Stomach (tissue), 9 donors: ENCODE data around the gene SCN8A. TPM values are rescaled to one million over a fixed set of nuclear protein-coding genes. Genes with fewer than 3 reads are reported as not detected.

Experiments used
- DNase-seq, 2 donors: peaks; one replicate each; pipeline versions ENCODE4 v3.0.0 to v3.0.0-alpha.2; 2013 to 2019
- H3K27ac ChIP-seq, 5 donors: fragments of 200-600 bp in 4 of 5; sonication (generic) in 4 of 5; one replicate each; pipeline ENCODE4 v1.5.1; 2013 to 2019; ENCODE audit warnings: mild to moderate bottlenecking in 1 of 5, moderate library complexity in 1 of 5
- H3K27me3 ChIP-seq, 3 donors: fragments of 200-600 bp; sonication (generic); one replicate each; pipeline ENCODE4 v1.5.1; 2017 to 2019; ENCODE audit warnings: mixed run types in 1 of 3
- H3K36me3 ChIP-seq, 4 donors: fragments of 200-600 bp; sonication (generic); 1 replicate in 3 of 4; 2 replicates in 1 of 4; pipeline ENCODE4 v1.5.1; 2016 to 2019
- H3K4me1 ChIP-seq, 4 donors: fragments of 200-600 bp; sonication (generic); one replicate each; pipeline ENCODE4 v1.5.1; 2016 to 2019
- H3K4me3 ChIP-seq, 4 donors: fragments of 200-600 bp; sonication (generic) in 3 of 4; one replicate each; pipeline ENCODE4 v1.5.1; 2016 to 2019; ENCODE audit warnings: mild to moderate bottlenecking in 1 of 4
- H3K9me3 ChIP-seq, 4 donors: fragments of 200-600 bp; sonication (generic); one replicate each; pipeline ENCODE4 v1.5.1; 2016 to 2019
- CTCF ChIP-seq, 7 experiments: fragments of 450-650 bp in 4 of 7; fragments of 200-600 bp in 3 of 7; sonication (generic) in 3 of 7; IDR thresholded peaks; one replicate each; pipeline ENCODE4 v1.5.1; 2016 to 2019; ENCODE audit warnings: antibody characterized with exemption in 7 of 7, control low read depth in 2 of 7, mild to moderate bottlenecking in 1 of 7
- EP300 ChIP-seq: sonication (generic); formaldehyde crosslinking; IDR thresholded peaks from one replicate; pipeline ENCODE4 v1.6.1; 2017; ENCODE audit warnings: antibody characterized with exemption
- POLR2A ChIP-seq, 4 donors: fragments of 450-650 bp; IDR thresholded peaks; one replicate each; pipeline ENCODE4 v1.6.1; 2016; ENCODE audit warnings: antibody characterized with exemption in 4 of 4, control low read depth in 2 of 4, mild to moderate bottlenecking in 1 of 4, moderate library complexity in 1 of 4
- POLR2AphosphoS5 ChIP-seq, 3 donors: sonication (generic); formaldehyde crosslinking; IDR thresholded peaks; one replicate each; pipeline ENCODE4 v1.6.1; 2016; ENCODE audit warnings: antibody characterized with exemption in 3 of 3
- WGBS, 5 donors: extraction: QIAGEN DNeasy Blood & Tissue Kit in 3 of 5; methylation state at CpG; one replicate each; pipeline versions ENCODE4 v1.1.5 to v1.1.7; 2013 to 2018; 5-methylcytosine and 5-hydroxymethylcytosine counted together
- intact Hi-C: fragments of 100-400 bp; cut with DNase I; formaldehyde crosslinking; loops from one replicate; pipeline ENCODE4 v1.15.1; 2023; ENCODE audit warnings: low total_unique reads
- polyA plus RNA-seq, 3 donors: library from polyadenylated mRNA; stranded (reverse); fragments of 200-250 nt; gene quantifications; one replicate each; pipeline ENCODE4 v1.2.3, GENCODE V29; 2013
- total RNA-seq, 5 donors: library from RNA; depleted of rRNA; stranded (reverse); fragments of >200 nt; gene quantifications; one replicate each; pipeline versions ENCODE4 v1.1.0 to v1.2.3, GENCODE V29; 2014 to 2016
- donor health status: healthy with polysubstance abuse.
- donor health status: Bipolar disorder and iron deficiency.
- donor health status: healthy.

The SCN8A gene
- total and polyA plus RNA-seq, 8 donors: 0.08 to 19.6 (median 1.2) TPM

- H3K4me1 ChIP-seq: peaks cover 11 to 18% (median 13%) of the 10 kb centered on the region in 4 donors
- 3 to 13% (median 6%) methylated on average over 10 to 67 of the region's 67 CpGs for WGBS, 5 donors
- H3K36me3 ChIP-seq: no peaks in the 10 kb centered on the region
- TF ChIP-seq EP300 (no peak), CTCF (IDR thresholded peaks at IDR 0.05) (peak in 2 of 7 experiments; percentile 10 to 47)
- intact Hi-C loops: no loop called here
- H3K4me3 ChIP-seq: peak overlapping the region; percentile 58 to 82 (median 68)
- DNase-seq: peak; percentile 66 to 94
- peak overlapping the region in 1 of 5 donors; percentile 32 for H3K27ac ChIP-seq
- peaks cover 0 to 78% (median 22%) of the 10 kb centered on the region in 3 donors for H3K27me3 ChIP-seq
- H3K9me3 ChIP-seq: no peaks in the 10 kb centered on the region
These were observed 552 bp upstream of the SCN8A start for GRCh38 chr12:51590347-51591015.

DNA sequence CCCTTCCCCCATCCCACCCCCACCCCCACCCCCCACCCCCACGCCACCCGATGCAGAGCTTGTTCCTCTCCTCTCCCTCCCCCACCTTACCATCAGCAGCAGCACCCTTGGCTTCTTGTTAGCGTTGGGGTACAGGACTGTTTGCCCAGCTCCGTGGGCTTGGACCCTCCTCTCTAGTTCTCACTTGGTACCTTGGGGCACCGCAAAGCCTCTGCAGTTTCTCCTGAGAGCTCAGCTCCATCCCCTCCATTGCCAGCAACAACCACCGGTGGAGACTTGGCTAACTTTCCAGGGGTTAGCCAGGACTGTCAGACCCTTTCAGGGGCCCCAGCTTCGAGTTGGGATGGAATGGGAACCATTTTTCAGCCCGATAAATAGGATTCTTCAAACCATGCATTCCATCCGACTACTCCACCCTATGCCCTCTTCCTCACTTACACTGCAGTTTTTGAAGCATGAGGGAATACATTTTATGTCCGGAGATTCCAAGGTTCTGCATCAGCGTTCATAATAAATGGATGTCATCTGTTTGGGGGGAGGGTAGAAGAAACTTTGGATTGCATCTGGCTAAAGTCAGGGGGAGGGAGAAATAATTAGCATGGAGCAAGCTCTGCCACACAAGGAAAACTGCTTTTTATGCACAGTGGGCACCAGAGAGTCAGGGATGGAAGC is 1.1 kb downstream of the SCN8A start:
- 10 to 19% (median 11%) methylated on average over 11 of the region's 11 CpGs for whole genome bisulfite sequencing, 5 donors
- Histone ChIP-seq H3K4me3 (peak overlapping the region in 1 of 4 donors; percentile 76), H3K27me3 (peaks cover 0 to 71% (median 17%) of the 10 kb centered on the region in 3 donors), H3K27ac (no peak overlapping the region), H3K9me3 (no peaks in the 10 kb centered on the region), H3K4me1 (peaks cover 11 to 18% (median 13%) of the 10 kb centered on the region in 4 donors), H3K36me3 (no peaks in the 10 kb centered on the region)
- TF ChIP-seq POLR2AphosphoS5 (IDR thresholded peaks at IDR 0.05) (no peak), CTCF (IDR thresholded peaks at IDR 0.05) (no peak), EP300 (no peak), POLR2A (IDR thresholded peaks at IDR 0.05) (no peak)
- intact Hi-C loops: no loop called here
- DNase-seq: peak in 1 of 2 donors; percentile 8

DNA sequence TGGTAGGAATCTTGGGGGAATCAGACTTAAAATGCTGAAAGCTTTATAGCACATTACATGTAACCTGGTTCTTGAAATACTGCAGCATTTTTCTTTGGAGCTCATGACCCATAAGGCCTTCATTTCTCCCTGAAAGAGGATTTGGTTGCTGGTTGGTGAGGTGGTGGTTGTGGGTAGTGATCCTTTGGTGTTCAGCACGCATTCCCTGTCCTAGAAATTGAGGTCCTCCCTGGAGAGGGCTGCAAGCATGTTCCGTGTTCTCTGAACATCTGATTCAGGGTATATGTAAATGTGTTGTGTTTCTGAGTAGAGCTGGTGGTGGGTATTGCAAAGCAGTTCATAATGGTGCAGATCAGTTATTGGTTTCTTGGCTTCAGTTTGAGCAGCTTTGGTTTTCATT is 2.0 kb downstream of the SCN8A start:
- DNase-seq: no peak
- H3K4me1 ChIP-seq: peaks cover 11 to 18% (median 13%) of the 10 kb centered on the region in 4 donors
- no peaks in the 10 kb centered on the region for H3K9me3 ChIP-seq
- peaks cover 0 to 74% (median 17%) of the 10 kb centered on the region in 3 donors for H3K27me3 ChIP-seq
- 50 to 85% (median 81%) methylated on average over 2 of the region's 2 CpGs for WGBS, 5 donors
- H3K27ac ChIP-seq: no peak overlapping the region
- H3K36me3 ChIP-seq: no peaks in the 10 kb centered on the region
- intact Hi-C loops: no loop called here
- TF ChIP-seq EP300: no peak
- TF ChIP-seq POLR2A (IDR thresholded peaks at IDR 0.05): no peak
- no peak for TF ChIP-seq CTCF (IDR thresholded peaks at IDR 0.05)
- no peak overlapping the region for H3K4me3 ChIP-seq

DNA sequence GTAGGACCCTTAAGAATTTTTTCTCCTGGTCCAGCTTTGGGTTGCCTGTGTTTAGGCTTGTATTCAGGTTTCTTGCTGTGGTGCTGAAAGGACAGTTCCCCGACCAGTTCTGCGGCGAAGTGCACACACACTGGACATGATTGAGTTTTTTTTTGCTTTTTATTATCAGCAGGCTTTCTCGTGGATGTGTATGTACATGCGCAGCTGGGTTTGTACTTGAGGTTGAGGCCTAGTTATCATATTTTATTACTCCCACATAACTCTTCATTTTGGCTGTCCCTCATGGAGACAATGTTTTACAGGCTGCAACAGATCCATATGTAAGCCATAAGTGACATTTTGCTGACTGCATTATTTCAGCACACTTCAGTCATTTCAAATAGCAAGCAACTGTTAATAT is 2.5 kb downstream of the SCN8A start:
- intact Hi-C loops: no loop called here
- no peaks in the 10 kb centered on the region for H3K9me3 ChIP-seq
- peaks cover 11 to 18% (median 13%) of the 10 kb centered on the region in 4 donors for H3K4me1 ChIP-seq
- no peak overlapping the region for H3K27ac ChIP-seq
- DNase-seq: peak in 1 of 2 donors; percentile 87
- H3K27me3 ChIP-seq: peaks cover 0 to 74% (median 17%) of the 10 kb centered on the region in 3 donors
- no peak overlapping the region for H3K4me3 ChIP-seq
- 5 to 9% (median 7%) methylated on average over 5 of the region's 5 CpGs for WGBS, 5 donors
- TF ChIP-seq EP300 (no peak), POLR2A (IDR thresholded peaks at IDR 0.05) (no peak), POLR2AphosphoS5 (IDR thresholded peaks at IDR 0.05) (no peak)
- H3K36me3 ChIP-seq: no peaks in the 10 kb centered on the region

GRCh38 chr12:51598156-51598555 is 7.1 kb downstream of the SCN8A start:
- DNase-seq: no peak
- Histone ChIP-seq H3K36me3 (no peaks in the 10 kb centered on the region), H3K27me3 (peaks cover 0 to 31% (median 0%) of the 10 kb centered on the region in 3 donors), H3K27ac (no peak overlapping the region), H3K4me3 (no peak overlapping the region), H3K9me3 (no peaks in the 10 kb centered on the region), H3K4me1 (no peaks in the 10 kb centered on the region)
- intact Hi-C loops: no loop called here
- TF ChIP-seq POLR2AphosphoS5 (IDR thresholded peaks at IDR 0.05) (no peak), POLR2A (IDR thresholded peaks at IDR 0.05) (no peak), EP300 (no peak), CTCF (IDR thresholded peaks at IDR 0.05) (no peak)
- 66 to 80% (median 72%) methylated on average over 4 of the region's 4 CpGs for WGBS, 5 donors
